Measurements from ENCODE around the gene OR6S1.
A peak's percentile ranks its signal among the peaks of the same experiment; 100 is the strongest.

- TF ChIP-seq CTCF (IDR thresholded peaks at IDR 0.05; ENCODE audit: control extremely low read depth in 1 of 3, insufficient read depth in 1 of 3, low read depth in 1 of 3, low read length in 3 of 3) (peak; percentile 13 to 78 (median 42); a peak in 3 of 4 replicates), RFX5 (IDR thresholded peaks at IDR 0.05; ENCODE audit: borderline replicate concordance, low read depth, low read length) (no peak), SP2 (IDR thresholded peaks at IDR 0.05; ENCODE audit: low read length) (no peak), NRF1 (IDR thresholded peaks at IDR 0.05; ENCODE audit: low read depth, low read length) (peak; percentile 18; the same call in 1 of the 2 replicates)
- TF ChIP-seq, protein P1, sequence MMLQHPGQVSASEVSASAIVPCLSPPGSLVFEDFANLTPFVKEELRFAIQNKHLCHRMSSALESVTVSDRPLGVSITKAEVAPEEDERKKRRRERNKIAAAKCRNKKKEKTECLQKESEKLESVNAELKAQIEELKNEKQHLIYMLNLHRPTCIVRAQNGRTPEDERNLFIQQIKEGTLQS (IDR thresholded peaks at IDR 0.05; ENCODE audit: insufficient read depth, low read depth, low read length): no peak
Measured at GRCh38 chr14:20613094-20614037, 28.1 kb downstream of the OR6S1 start.
